ENCODE results near the gene LARGE2.

Gene LARGE2

DNA sequence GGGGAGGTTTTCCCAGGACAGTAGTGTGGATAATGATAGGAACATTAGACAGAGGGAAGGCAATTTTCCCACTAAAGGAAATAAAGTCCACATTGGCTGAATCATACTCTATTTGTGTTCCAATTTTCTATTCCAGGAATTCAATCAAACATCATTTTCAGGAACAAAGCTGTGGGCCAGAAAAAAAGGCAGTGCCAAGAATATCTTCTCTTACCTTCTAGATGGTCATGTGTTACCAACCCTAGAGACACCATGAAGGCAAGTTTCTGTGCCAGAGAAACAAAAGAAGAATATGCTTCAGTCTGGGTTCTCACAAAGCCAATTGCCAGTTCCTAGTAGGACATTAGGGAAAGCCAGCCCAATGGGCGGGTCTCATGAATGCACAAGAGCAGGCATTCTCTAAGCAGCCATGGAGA is 27.5 kb downstream of the LARGE2 start:
- Histone ChIP-seq H4K20me1 (ENCODE audit: insufficient read depth, low read length) (no peaks in the 10 kb centered on the region), H3K4me2 (ENCODE audit: insufficient read depth, low read length) (no peak overlapping the region), H3K79me2 (ENCODE audit: insufficient read depth, low read length) (no peaks in the 10 kb centered on the region), H3K36me3 (ENCODE audit: insufficient read depth, low read length) (peaks cover 71% of the 10 kb centered on the region), H3K9me3 (ENCODE audit: insufficient read depth, low read length, severe bottlenecking) (no peaks in the 10 kb centered on the region), H3K27ac (ENCODE audit: low read length) (no peak overlapping the region), H3K9ac (ENCODE audit: low read depth, low read length) (no peak overlapping the region), H2AFZ (ENCODE audit: low read depth, low read length) (no peak overlapping the region), H3K4me1 (ENCODE audit: insufficient read depth, low read length) (no peaks in the 10 kb centered on the region), H3K27me3 (ENCODE audit: insufficient read depth, low read length, poor library complexity) (no peaks in the 10 kb centered on the region), H3K4me3 (ENCODE audit: low read depth in 1 of 2, low read length in 2 of 2) (no peak overlapping the region)
- DNase-seq (no peak), ATAC-seq (ENCODE audit: insufficient read depth, low read depth) (no peak)
- TF ChIP-seq, protein P1, sequence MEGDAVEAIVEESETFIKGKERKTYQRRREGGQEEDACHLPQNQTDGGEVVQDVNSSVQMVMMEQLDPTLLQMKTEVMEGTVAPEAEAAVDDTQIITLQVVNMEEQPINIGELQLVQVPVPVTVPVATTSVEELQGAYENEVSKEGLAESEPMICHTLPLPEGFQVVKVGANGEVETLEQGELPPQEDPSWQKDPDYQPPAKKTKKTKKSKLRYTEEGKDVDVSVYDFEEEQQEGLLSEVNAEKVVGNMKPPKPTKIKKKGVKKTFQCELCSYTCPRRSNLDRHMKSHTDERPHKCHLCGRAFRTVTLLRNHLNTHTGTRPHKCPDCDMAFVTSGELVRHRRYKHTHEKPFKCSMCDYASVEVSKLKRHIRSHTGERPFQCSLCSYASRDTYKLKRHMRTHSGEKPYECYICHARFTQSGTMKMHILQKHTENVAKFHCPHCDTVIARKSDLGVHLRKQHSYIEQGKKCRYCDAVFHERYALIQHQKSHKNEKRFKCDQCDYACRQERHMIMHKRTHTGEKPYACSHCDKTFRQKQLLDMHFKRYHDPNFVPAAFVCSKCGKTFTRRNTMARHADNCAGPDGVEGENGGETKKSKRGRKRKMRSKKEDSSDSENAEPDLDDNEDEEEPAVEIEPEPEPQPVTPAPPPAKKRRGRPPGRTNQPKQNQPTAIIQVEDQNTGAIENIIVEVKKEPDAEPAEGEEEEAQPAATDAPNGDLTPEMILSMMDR (IDR thresholded peaks at IDR 0.05; ENCODE audit: borderline replicate concordance, extremely low read depth, low read length, poor library complexity, severe bottlenecking) = no peak
- TF ChIP-seq EZH2 (IDR thresholded peaks at IDR 0.05; ENCODE audit: borderline replicate concordance, low read depth, low read length, severe bottlenecking) = no peak

DNA sequence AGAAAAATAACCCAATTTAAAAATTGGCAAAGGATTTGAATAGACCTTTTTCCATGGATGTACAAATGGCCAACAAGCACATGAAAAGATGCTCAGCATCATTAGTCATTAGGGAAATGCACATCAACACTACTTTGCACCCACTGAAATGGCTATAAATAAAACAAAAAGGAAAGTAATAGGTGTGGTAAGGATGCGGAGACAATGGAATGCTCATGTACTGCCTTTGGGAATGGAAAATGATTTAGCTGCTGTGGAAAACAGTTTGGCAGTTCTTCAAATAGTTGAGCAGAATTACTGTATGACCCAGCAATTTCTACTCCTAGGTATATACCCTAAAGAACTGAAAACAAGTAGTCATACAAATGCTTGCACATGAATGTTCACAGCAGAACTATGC is 37.4 kb downstream of the LARGE2 start:
- H3K4me2 ChIP-seq (ENCODE audit: insufficient read depth, low read length) = no peak overlapping the region
- peaks cover 29% of the 10 kb centered on the region for H3K36me3 ChIP-seq (ENCODE audit: insufficient read depth, low read length)

DNA sequence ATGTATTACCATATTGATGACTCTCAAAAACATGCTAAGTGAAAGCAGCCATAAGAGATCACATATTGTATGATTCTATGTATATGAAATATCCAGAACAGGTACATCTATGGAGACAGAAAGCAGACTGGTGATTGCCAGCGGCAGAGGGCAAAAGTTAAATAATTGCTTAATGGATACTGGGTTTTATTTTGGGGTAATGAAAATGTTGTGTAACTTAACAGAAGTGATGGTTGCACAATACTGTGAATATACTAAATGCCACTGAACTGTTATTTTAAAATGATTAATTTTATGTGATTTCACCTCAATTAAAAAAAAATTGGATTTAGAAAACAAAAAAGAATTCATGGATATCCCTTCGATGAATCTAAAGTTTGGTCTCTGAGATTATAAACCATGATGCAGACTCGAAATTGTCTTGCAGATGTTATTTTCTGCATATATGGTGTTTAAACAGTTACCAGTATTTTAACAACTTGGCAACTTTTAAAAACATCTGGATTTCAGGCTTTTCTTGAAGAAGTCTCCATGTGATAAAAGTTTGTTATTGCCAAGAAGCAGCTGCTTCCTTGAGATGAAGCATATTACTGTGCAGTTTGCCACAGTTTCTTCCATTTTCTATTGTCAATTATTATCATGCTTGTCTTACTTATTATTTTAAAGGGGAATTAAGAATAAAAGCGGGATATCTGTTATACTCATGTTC is 38.1 kb downstream of the LARGE2 start:
- H3K4me2 ChIP-seq (ENCODE audit: insufficient read depth, low read length) = no peak overlapping the region
- ATAC-seq (ENCODE audit: insufficient read depth, low read depth) (no peak), DNase-seq (no peak)
- no peaks in the 10 kb centered on the region for H3K27me3 ChIP-seq (ENCODE audit: insufficient read depth, low read length, poor library complexity)
- peaks cover 31% of the 10 kb centered on the region for H3K36me3 ChIP-seq (ENCODE audit: insufficient read depth, low read length)
- H3K9me3 ChIP-seq (ENCODE audit: insufficient read depth, low read length, severe bottlenecking) = no peaks in the 10 kb centered on the region
- no peaks in the 10 kb centered on the region for H4K20me1 ChIP-seq (ENCODE audit: insufficient read depth, low read length)
- H3K9ac ChIP-seq (ENCODE audit: low read depth, low read length) = no peak overlapping the region
- H3K4me1 ChIP-seq (ENCODE audit: insufficient read depth, low read length) = peaks cover 4% of the 10 kb centered on the region; the same call in 1 of the 2 replicates
- H2AFZ ChIP-seq (ENCODE audit: low read depth, low read length) = no peak overlapping the region
- no peak overlapping the region for H3K4me3 ChIP-seq (ENCODE audit: low read depth in 1 of 2, low read length in 2 of 2)
- H3K27ac ChIP-seq (ENCODE audit: low read length) = no peak overlapping the region
- TF ChIP-seq, protein P1 (IDR thresholded peaks at IDR 0.05; ENCODE audit: borderline replicate concordance, extremely low read depth, low read length, poor library complexity, severe bottlenecking) = no peak
- no peak for TF ChIP-seq EZH2 (IDR thresholded peaks at IDR 0.05; ENCODE audit: borderline replicate concordance, low read depth, low read length, severe bottlenecking)
- H3K79me2 ChIP-seq (ENCODE audit: insufficient read depth, low read length) = no peaks in the 10 kb centered on the region

More for the DNA sequence above, 37.4 kb downstream of the LARGE2 start:
- Histone ChIP-seq H2AFZ (ENCODE audit: low read depth, low read length) (no peak overlapping the region), H4K20me1 (ENCODE audit: insufficient read depth, low read length) (no peaks in the 10 kb centered on the region), H3K79me2 (ENCODE audit: insufficient read depth, low read length) (no peaks in the 10 kb centered on the region), H3K27me3 (ENCODE audit: insufficient read depth, low read length, poor library complexity) (no peaks in the 10 kb centered on the region), H3K9ac (ENCODE audit: low read depth, low read length) (no peak overlapping the region), H3K4me3 (ENCODE audit: low read depth in 1 of 2, low read length in 2 of 2) (no peak overlapping the region), H3K4me1 (ENCODE audit: insufficient read depth, low read length) (no peaks in the 10 kb centered on the region), H3K27ac (ENCODE audit: low read length) (no peak overlapping the region), H3K9me3 (ENCODE audit: insufficient read depth, low read length, severe bottlenecking) (no peaks in the 10 kb centered on the region)
- no peak for TF ChIP-seq EZH2 (IDR thresholded peaks at IDR 0.05; ENCODE audit: borderline replicate concordance, low read depth, low read length, severe bottlenecking)
- TF ChIP-seq, protein P1 (IDR thresholded peaks at IDR 0.05; ENCODE audit: borderline replicate concordance, extremely low read depth, low read length, poor library complexity, severe bottlenecking) = no peak
- DNase-seq (no peak), ATAC-seq (ENCODE audit: insufficient read depth, low read depth) (no peak)

Measured in DND-41 (cell line).